A204.1 (cell line): ENCODE data around the gene MRPL12.

ENCODE experiments used
- FAIRE-seq: peaks from 2 replicates; lab custom pipeline; 2012; peaks lifted over from hg19 to GRCh38; lab: Jason Lieb, UNC

The MRPL12 gene

DNA sequence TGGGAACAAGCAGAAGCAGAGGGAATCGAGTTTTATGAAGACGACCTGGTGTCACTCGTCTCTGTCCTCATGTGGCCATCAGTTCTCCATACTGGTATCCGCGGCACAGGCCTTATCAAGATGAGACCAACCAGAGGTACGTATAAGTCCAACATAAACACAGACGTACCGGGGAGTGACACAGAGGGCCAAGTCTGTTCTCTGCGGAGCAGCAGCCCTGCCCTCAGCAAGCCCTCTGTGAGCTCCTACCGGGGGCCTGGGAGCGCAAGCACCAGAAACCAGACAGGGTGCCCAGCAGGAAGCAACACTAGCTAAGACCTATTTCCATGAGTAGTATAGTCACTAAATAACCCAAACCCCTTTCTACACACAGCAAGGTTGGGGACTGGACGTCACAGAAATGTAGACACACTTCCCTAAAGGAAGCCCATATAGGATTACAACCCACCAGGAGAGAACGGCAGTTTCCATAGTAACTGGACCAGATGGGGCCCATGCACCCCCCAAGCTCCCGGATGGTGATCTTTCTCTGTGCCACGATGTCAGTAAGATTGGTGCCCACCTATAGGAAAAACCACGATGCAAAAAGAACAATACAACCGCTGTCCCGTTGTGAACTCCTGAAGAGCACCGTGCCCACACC, 20.5 kb upstream of the MRPL12 start:
- FAIRE-seq, result no peak

DNA sequence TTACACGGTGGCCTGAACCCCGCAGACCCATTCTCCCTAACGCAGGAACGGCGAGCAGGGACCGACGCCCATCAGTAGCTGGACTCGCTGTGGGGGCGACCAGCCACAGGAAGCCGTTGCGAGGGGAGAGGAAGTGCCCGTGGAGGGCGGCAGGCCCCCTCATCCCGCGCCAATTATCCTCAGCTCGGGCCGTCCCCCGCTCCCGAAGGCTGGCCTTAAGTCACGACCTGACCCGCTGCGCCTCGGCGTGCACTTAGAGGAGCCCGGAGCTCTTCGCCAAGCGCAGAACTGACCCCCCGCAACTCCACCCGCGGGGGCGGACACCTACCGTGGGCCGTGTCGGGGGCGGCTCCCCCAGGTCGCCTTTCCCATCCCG, 20.0 kb upstream of the MRPL12 start:
- no peak for FAIRE-seq

DNA sequence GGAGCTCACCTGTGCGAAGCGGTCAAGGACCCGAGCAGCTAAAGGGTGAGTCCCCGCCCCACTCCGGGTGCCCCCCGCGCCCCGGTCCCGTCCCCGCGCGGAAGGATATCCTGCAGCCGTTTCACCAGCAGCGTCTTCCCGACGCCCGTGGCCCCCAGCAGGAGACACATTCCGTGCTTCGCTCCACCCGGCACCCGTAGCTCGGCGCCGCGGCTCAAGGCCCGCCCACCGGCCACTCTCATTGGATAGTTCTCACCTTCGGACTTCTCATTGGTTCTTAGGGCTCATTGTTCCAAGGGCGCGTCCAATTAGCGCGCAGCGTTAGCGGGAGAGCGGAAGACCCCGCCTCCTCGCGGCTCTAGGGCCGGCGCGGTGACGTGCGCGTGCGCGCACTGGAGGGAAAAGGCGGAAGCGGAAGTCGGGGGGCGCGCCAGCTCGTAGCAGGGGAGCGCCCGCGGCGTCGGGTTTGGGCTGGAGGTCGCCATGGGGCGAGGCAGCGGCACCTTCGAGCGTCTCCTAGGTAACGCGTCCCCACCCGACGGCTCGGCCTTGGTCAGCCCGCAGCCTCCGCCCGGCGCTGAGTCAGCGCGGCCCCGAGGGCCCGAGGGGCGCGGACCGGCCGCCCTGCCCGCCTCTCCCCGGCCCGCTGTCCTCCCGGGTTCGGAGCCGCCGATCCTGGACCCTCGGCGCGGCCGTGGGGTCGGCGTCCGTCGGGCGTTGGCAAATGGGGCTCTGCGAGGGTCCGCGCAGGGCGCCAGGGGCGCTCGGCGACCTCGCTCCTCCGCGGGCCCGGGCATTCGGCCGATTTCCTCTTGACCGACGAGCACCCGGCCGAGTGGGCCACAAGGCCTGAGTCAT, 19.4 kb upstream of the MRPL12 start, which contains the start of the genes ARL16 and HGS:
Gene ARL16, minus strand, starts transcription at position 214 of the 858 bp plus-strand sequence. Its CDS starts 44 bp downstream, at position 170.
Gene HGS, plus strand, starts transcription at position 428 of the 858 bp plus-strand sequence. Its CDS starts 56 bp downstream, at position 484.
- FAIRE-seq, result peak; percentile 97

DNA sequence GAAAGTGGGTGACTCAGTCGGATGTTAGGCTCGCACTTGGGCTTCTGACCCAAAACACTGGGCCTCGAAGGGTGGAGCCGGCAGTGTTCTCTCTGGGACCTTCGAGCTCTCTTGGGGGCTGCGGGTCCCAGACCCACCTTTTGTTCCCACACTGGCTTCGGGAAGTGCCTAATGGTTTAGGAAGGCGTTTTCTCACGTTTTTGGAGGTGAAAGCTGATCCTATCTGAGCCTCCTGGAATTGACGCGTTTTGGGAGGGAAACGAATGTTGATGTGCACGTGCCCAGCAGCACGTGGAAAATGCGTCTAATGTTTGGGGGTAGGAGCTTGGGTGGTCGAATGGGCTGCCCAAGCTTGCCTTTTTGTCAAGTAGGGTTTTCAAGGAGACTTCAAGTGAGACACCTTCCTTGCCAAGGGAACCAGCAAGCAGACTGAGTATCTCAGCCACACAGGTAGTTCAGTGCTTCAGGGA, 18.7 kb upstream of the MRPL12 start:
- FAIRE-seq, result no peak

DNA sequence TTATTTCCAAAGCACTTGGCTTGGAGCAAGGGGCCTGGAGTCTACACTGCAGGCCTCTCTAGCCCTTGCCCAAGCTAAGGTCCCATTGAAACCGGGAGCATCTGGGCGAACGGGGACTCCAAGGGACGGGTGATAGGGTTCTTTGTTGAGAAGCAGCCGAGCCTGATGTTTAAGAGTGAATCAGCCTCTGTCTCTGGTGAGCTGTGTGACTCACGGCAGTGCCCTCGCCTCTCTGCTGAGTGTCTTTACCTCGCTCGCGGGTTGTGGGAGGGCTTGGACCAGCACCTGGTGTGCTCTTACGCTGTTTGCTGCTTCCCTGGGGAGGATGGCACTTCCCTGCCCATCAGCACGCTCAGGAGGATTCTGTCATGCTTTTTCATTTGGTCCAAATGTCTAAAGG, 18.1 kb upstream of the MRPL12 start:
- no peak for FAIRE-seq

DNA sequence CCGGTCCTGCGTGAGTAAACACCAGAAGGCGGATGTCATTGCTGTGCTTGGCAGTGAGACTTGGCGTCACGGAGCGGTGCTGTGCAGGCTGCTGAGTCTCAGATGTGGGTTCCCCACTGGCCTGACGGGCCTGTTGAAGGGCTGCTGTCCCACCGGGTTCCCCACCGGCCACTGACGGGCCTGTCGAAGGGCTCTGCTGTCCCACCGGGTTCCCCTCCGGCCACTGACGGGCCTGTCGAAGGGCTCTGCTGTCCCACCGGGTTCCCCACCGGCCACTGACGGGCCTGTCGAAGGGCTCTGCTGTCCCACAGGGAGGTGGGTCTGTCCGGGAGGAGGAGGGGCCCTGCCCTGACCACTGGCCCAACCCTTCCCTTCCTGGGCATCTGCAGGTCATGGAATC, 16.6 kb upstream of the MRPL12 start:
- FAIRE-seq, result no peak

DNA sequence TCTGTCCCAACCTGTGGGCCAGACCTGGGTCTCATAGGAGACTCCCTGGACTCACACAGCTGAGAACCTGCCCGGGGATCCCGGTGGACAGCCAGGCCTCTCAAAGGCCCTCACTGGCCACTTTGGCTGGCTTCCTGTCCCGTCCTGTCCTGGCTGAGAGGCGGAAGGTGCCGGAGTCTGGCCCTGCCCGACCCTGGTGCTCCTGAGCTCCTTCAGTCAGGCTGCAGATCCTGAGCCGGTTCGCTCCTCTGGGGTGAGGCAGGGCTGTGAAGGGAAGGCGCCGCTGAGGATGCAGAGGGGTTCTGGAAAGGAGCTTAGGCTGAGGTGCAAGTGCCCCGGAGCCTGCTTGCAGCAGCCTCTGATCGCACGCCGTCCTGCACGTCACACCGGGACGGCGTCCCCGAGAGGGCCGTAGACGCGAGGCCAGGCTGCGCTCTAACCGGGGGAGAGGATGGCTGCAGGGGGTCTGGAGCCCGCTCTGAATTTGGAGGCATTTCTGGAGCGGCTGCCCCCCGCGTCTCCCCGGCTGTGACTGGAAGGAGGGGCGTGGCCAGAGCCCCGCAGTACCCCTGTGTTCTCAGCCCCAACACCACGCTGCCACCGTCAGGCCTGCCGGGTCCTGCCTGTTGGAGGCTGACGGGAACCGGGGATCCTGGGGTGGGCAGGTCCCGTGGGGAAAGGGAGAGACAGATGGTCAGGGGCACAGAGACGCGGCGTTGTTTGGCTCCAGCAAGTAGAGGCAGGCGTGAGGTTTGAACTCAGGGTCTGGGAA, 15.2 kb upstream of the MRPL12 start:
- no peak for FAIRE-seq

DNA sequence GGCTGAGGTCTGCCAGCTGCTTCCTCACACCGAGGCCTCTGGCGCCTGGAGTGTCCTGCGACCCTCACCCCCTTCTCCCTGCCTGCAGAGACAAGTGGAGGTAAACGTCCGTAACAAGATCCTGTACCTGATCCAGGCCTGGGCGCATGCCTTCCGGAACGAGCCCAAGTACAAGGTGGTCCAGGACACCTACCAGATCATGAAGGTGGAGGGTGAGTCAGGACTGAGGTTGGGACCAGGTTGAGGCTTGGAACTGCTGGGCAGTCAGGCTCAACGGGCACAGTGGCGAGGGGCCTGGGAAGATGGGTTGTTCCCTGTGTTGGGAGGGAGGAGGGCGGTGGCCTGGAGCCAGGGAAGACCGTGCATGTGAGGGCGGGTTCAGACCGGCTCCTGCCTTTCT, 14.6 kb upstream of the MRPL12 start:
- FAIRE-seq, result no peak

DNA sequence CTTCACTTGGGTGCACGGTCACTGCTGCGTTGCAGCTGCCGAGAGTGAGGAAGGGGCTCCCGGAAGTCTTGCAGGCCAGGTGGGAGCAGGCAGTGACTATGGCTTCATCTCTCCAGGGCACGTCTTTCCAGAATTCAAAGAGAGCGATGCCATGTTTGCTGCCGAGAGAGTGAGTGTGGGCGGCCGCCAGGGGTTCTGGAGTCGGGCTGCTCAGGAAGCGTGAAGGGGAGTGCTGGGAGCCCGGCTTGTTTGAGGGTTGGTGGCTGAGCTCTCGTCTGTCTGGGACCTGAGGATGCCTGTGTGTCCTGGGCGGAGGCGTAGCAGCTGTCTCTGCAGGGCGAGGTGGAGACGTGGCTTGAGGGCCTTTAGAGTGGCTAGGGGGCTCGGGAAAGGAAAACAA, 13.1 kb upstream of the MRPL12 start:
- FAIRE-seq, result no peak

DNA sequence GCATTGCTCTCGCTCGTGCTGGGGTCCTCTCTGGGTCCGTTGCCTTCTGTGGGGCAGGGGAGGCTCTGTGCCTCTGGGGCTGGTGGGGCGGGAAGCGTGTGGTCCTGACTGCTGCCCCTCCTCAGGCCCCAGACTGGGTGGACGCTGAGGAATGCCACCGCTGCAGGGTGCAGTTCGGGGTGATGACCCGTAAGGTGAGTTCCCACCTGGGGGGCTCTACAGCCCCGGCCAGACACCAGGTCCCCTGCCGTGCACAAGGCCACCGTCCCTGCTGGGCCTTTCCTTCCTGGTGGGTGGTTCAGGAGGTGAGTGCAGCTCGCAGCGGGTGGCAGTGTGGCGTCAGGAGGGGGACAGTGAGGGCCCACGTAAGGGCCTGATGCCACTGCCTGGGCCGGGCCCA, 12.6 kb upstream of the MRPL12 start:
- FAIRE-seq, result no peak

DNA sequence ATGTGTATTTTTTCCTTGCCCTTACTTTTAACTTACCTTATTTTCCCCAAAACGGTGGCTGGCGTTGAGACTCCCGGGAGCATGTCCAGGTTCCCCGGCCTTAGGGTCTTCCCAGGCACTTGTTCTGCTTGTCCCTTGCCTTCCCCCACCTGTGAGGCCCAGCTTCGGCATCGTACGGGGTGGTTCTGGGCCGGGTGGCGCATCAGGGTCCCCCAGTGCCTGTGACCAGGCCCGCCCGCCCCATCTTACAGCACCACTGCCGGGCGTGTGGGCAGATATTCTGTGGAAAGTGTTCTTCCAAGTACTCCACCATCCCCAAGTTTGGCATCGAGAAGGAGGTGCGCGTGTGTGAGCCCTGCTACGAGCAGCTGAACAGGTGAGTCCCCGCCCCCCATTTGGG, 12.0 kb upstream of the MRPL12 start:
- FAIRE-seq, result no peak

DNA sequence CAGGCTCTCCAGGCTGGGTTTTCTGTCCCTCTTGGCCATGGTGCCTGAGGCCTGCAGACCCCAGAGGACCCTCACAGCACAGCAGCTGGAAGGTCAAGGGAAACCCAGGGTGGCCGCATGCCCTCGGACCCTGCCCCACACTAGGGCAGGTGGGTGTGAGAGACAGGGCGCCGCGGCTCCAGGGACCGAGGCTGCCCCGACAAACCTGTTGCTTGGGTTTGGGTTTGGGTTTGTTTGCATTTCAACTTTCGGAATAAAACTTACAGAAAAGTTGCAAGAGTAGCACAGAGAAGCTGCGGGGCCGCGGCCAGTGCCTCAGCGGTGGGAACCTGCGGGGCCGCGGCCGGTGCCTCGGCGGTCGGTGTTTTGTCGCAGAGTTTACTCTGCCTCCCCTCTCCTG, 11.6 kb upstream of the MRPL12 start:
- no peak for FAIRE-seq

DNA sequence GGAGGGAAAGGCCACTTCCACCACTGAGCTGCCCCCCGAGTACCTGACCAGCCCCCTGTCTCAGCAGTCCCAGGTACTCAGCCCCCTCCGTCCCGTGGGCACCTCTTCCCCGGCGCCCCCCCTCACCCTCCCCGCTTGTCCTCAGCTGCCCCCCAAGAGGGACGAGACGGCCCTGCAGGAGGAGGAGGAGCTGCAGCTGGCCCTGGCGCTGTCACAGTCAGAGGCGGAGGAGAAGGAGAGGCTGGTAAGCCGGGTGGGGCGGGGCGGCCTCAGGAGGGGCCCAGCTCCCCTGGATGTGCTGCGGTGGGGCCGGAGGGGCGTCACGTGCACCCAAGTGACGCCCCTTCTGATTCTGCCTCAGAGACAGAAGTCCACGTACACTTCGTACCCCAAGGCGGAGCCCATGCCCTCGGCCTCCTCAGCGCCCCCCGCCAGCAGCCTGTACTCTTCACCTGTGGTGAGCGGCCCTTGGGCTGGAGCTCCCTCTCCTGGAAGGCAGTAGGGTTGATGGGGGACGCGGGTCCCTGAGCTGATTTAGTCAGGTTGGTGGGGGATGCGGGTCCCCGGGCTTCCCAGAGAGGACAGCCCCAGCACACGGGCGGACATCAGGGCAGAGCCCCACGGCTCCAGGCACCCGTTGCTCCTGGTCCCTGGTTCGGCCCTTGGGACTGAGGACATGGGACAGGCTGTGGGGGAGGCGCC, 9.5 kb upstream of the MRPL12 start:
- no peak for FAIRE-seq

DNA sequence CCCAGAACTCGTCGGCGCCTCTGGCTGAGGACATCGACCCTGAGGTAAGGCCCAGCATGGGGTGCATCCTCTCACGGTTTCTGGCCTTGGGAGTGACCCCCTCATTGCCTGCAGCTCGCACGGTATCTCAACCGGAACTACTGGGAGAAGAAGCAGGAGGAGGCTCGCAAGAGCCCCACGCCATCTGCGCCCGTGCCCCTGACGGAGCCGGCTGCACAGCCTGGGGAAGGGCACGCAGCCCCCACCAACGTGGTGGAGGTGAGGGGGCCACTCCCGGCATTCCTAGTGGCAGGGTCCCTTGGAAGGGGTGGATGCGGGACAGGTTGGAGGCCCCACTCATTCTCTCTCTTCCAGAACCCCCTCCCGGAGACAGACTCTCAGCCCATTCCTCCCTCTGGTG, 8.4 kb upstream of the MRPL12 start:
- no peak for FAIRE-seq

DNA sequence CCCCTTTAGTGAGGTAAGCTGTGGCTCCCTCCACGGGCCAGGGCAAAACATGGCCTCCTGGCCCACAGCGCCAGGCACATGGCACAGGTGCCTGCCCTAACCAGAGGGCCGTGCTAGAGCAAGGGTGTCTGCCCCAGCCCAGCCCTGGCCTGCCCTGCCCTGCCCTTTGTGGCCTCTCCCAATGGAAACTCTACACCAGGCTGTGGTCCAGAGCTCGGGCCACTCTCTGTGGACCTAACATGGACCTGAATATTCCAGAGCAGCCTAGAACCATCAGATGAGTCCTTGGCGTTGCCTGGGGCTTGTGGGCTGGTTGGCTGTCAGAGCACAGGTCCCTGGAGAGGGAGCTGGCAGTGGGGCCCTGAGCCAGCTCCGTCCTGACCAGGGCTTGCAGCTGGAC, 8.0 kb upstream of the MRPL12 start:
- no peak for FAIRE-seq

DNA sequence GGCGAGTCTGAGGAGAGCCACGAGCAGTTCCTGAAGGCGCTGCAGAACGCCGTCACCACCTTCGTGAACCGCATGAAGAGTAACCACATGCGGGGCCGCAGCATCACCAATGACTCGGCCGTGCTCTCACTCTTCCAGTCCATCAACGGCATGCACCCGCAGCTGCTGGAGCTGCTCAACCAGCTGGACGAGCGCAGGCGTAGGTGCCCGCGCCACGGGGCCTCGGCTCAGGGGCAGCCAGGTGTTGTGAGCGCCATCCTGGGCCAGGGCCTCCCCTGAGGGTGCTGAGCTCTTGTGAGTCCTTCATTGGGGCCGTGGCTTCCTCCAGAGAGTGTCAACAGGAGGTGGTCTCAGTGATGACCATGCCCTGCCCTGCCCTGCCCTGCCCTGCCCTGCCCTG, 7.4 kb upstream of the MRPL12 start:
- FAIRE-seq, result no peak

DNA sequence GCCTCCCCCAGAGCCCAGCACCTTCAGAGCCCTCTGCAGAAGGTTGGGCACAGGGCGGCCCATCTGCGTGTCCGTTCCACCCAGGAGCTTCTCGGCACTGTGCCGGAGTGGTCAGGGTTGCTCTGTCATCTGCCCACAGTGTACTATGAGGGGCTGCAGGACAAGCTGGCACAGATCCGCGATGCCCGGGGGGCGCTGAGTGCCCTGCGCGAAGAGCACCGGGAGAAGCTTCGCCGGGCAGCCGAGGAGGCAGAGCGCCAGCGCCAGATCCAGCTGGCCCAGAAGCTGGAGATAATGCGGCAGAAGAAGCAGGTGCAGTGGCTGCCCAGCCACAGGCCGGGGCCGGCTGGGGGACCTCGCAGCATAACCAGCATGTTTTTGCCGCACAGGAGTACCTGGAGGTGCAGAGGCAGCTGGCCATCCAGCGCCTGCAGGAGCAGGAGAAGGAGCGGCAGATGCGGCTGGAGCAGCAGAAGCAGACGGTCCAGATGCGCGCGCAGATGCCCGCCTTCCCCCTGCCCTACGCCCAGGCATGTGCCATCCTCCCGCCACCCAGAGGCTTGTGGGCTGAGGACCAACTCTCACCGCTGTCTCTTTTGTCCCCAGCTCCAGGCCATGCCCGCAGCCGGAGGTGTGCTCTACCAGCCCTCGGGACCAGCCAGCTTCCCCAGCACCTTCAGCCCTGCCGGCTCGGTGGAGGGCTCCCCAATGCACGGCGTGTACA, 6.8 kb upstream of the MRPL12 start:
- no peak for FAIRE-seq

DNA sequence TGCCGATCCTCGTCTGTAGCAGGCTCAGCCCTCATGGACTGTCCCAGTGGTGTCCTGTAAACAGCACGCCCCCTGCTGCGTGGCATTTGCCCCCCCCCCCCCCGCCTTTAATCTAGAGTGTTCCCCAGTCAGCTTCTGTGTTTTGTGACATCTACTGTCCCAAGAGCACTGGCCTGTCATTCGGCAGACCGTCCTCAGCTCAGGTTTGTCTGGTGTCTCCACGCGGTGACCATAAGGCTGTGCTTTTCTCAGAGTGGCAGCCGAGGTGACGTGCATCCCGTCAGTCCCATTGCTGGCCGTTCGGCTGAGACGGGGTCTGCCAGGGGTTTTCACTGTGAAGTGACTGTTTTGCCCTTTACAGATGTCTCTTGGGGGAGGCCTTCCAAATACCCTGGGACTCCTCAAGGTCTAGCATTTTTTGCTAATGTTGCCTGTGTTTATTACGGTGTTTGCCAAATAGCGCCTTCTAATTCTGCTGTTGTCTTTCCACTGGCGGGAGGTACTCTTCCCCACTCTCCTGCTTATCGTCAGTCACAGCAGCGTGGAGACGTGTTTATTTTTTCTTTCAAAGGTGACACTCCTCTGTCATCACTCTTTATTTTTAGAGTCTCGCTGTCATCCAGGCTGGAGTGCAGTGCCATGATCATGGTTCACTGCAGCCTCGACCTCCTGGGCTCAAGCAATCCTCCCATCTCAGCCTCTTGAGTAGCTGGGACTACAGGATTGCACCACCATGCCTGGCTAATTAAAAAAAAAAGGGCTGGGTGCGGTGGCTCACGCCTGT, 5.7 kb upstream of the MRPL12 start:
- no peak for FAIRE-seq

DNA sequence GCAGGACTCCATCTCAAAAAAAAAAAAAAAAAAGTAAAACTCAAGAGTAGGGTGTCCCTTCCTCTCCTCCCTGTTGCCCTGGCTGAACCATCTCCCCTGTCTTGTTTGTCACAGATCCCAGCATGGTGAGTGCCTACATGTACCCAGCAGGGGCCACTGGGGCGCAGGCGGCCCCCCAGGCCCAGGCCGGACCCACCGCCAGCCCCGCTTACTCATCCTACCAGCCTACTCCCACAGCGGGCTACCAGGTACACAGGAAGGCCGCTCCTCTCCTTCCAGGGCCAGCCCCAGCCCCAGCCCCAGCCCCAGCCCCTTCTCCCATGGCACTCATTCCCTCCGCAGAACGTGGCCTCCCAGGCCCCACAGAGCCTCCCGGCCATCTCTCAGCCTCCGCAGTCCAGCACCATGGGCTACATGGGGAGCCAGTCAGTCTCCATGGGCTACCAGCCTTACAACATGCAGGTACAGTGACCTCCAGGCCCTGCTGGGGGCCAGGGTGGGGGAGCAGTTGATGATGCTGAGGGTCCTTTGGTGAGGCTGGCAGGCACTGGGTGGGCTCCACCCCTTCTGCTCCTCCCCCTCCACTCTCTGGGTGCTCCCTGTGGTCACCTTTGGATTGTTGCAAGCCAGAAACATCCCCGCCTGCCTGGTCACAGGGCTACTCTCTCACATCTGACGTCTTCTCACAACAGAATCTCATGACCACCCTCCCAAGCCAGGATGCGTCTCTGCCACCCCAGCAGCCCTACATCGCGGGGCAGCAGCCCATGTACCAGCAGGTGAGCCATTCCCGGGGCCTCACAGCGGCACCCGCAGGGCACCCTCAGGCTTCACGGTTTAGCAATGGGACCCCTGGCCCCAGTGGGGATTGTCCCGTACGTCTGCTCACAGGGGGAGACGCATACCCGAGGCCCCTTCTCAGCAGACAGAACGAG, 2.5 kb upstream of the MRPL12 start:
- no peak for FAIRE-seq
